Measurements from ENCODE around the gene SLC25A25. TPM values are rescaled to one million over a fixed set of nuclear protein-coding genes. Genes with fewer than 3 reads are reported as not detected.

Gene SLC25A25
- polyA plus RNA-seq, 6 donors from 2014 or later: 1.6 to 15.8 (median 9.0) TPM

- H3K4me1 Mint-ChIP-seq: peaks cover 0 to 6% (median 0%) of the 10 kb centered on the region in 3 donors
- H3K27me3 Mint-ChIP-seq: peaks cover 0 to 10% (median 0%) of the 10 kb centered on the region in 3 donors
- ATAC-seq (ENCODE audit: low read depth in 2 of 2) (no peak), DNase-seq (no peak)
- H3K36me3 Mint-ChIP-seq: no peaks in the 10 kb centered on the region
- H3K4me3 Mint-ChIP-seq: no peak overlapping the region
- no peaks in the 10 kb centered on the region for H3K9me3 Mint-ChIP-seq
- peak overlapping the region in 1 of 6 donors; percentile 42 for H3K27ac Mint-ChIP-seq
Measured at GRCh38 chr9:128151309-128152132, 83.5 kb downstream of the SLC25A25 start.

GRCh38 chr9:128152133-128153059 lies 84.4 kb downstream of the SLC25A25 start:
- Mint-ChIP-seq H3K27ac (no peak overlapping the region), H3K9me3 (no peaks in the 10 kb centered on the region), H3K27me3 (peaks cover 0 to 10% (median 0%) of the 10 kb centered on the region in 3 donors), H3K36me3 (no peaks in the 10 kb centered on the region), H3K4me1 (peaks cover 0 to 6% (median 0%) of the 10 kb centered on the region in 3 donors), H3K4me3 (no peak overlapping the region)
- ATAC-seq (ENCODE audit: low read depth in 2 of 2) (no peak), DNase-seq (no peak)

GRCh38 chr9:128153060-128153946 lies 85.3 kb downstream of the SLC25A25 start:
- DNase-seq (no peak), ATAC-seq (ENCODE audit: low read depth in 2 of 2) (no peak)
- H3K4me1 Mint-ChIP-seq: peaks cover 0 to 6% (median 0%) of the 10 kb centered on the region in 3 donors
- H3K36me3 Mint-ChIP-seq: no peaks in the 10 kb centered on the region
- peak overlapping the region in 1 of 6 donors; percentile 76 for H3K27ac Mint-ChIP-seq
- peaks cover 0 to 10% (median 0%) of the 10 kb centered on the region in 3 donors for H3K27me3 Mint-ChIP-seq
- no peak overlapping the region for H3K4me3 Mint-ChIP-seq
- no peaks in the 10 kb centered on the region for H3K9me3 Mint-ChIP-seq

- Mint-ChIP-seq H3K4me1 (peaks cover 0 to 6% (median under 1%) of the 10 kb centered on the region in 3 donors), H3K4me3 (no peak overlapping the region), H3K27ac (no peak overlapping the region), H3K36me3 (no peaks in the 10 kb centered on the region), H3K27me3 (peaks cover 0 to 10% (median 0%) of the 10 kb centered on the region in 3 donors), H3K9me3 (no peaks in the 10 kb centered on the region)
- no peak for ATAC-seq (ENCODE audit: low read depth in 2 of 2)
- DNase-seq: no peak
Measured at GRCh38 chr9:128153947-128154695, 86.1 kb downstream of the SLC25A25 start.

GRCh38 chr9:128155736-128156500 lies 87.9 kb downstream of the SLC25A25 start:
- no peak for DNase-seq

More at GRCh38 chr9:128155736-128156500, 87.9 kb downstream of the SLC25A25 start:
- Mint-ChIP-seq H3K9me3 (no peaks in the 10 kb centered on the region), H3K36me3 (no peaks in the 10 kb centered on the region), H3K4me1 (peaks cover 6 to 7% (median 6%) of the 10 kb centered on the region in 3 donors), H3K4me3 (peak overlapping the region in 1 of 8 donors; percentile 6), H3K27ac (no peak overlapping the region), H3K27me3 (peaks cover 0 to 3% (median 0%) of the 10 kb centered on the region in 3 donors)
- no peak for ATAC-seq (ENCODE audit: low read depth in 2 of 2)

Other genes starting within 250 kb of the SLC25A25 start
- 1 to 10 TPM in 5 of 6 donors, not detected in 1; 3.5 to 8.2 (median 5.8) TPM for gene ENG, start 213.6 kb upstream of the SLC25A25 start, polyA plus RNA-seq (ENCODE audit: low read depth in 6 of 6)
- not detected for gene AK1, start 190.6 kb upstream of the SLC25A25 start, polyA plus RNA-seq (ENCODE audit: low read depth in 6 of 6)
- gene ST6GALNAC6, start 168.6 kb upstream of the SLC25A25 start, polyA plus RNA-seq (ENCODE audit: low read depth in 6 of 6): 10 to 100 TPM; 17.2 to 27.8 (median 19.8) TPM
- 10 to 100 TPM; 19.7 to 36.6 (median 25.0) TPM for gene ST6GALNAC4, start 151.2 kb upstream of the SLC25A25 start, polyA plus RNA-seq (ENCODE audit: low read depth in 6 of 6)
- gene PIP5KL1, start 137.5 kb upstream of the SLC25A25 start, polyA plus RNA-seq (ENCODE audit: low read depth in 6 of 6): 1 to 10 TPM in 1 of 6 donors, under 1 TPM in 1, not detected in 4; 0.73 to 1.0 TPM
- gene DPM2, start 130.4 kb upstream of the SLC25A25 start, polyA plus RNA-seq (ENCODE audit: low read depth in 6 of 6): 10 to 100 TPM; 46.3 to 78.7 (median 54.2) TPM
- 10 to 100 TPM; 12.3 to 36.9 (median 21.6) TPM for gene EEIG1, start 87.2 kb upstream of the SLC25A25 start, polyA plus RNA-seq (ENCODE audit: low read depth in 6 of 6)
- gene NAIF1, start 912 bp upstream of the SLC25A25 start, polyA plus RNA-seq (ENCODE audit: low read depth in 6 of 6): 10 to 100 TPM in 4 of 6 donors, 1 to 10 TPM in 2; 7.2 to 21.6 (median 12.3) TPM
- 10 to 100 TPM; 31.1 to 63.8 (median 40.8) TPM for gene PTGES2, start 59.5 kb downstream of the SLC25A25 start, polyA plus RNA-seq (ENCODE audit: low read depth in 6 of 6)
- 1 to 10 TPM in 2 of 6 donors, under 1 TPM in 1, not detected in 3; 0.44 to 1.2 (median 1.2) TPM for gene LCN2, start 81.2 kb downstream of the SLC25A25 start, polyA plus RNA-seq (ENCODE audit: low read depth in 6 of 6)
- 10 to 100 TPM; 74.7 to 98.3 (median 93.5) TPM for gene BBLN, start 92.0 kb downstream of the SLC25A25 start, polyA plus RNA-seq (ENCODE audit: low read depth in 6 of 6)
- 10 to 100 TPM in 2 of 6 donors, 1 to 10 TPM in 4; 5.6 to 34.6 (median 9.9) TPM for gene CIZ1, start 123.3 kb downstream of the SLC25A25 start, polyA plus RNA-seq (ENCODE audit: low read depth in 6 of 6)
- gene DNM1, start 135.1 kb downstream of the SLC25A25 start, polyA plus RNA-seq (ENCODE audit: low read depth in 6 of 6): under 1 TPM in 4 of 6 donors, not detected in 2; 0.15 to 0.49 (median 0.20) TPM
- gene GOLGA2, start 207.8 kb downstream of the SLC25A25 start, polyA plus RNA-seq (ENCODE audit: low read depth in 6 of 6): 10 to 100 TPM in 1 of 6 donors, 1 to 10 TPM in 5; 4.6 to 10.3 (median 8.1) TPM
- gene SWI5, start 208.0 kb downstream of the SLC25A25 start, polyA plus RNA-seq (ENCODE audit: low read depth in 6 of 6): 10 to 100 TPM; 22.6 to 33.7 (median 26.3) TPM